K562 (cell line): ENCODE data around the gene RIMKLA. TPM values are rescaled to one million over a fixed set of nuclear protein-coding genes. Genes with fewer than 3 reads are reported as not detected.

Experiments used
- ATAC-seq: fragments of 200-7000 bp; cut with Tn5 transposase; 3 replicates; pipeline ENCODE4 v1.9.1; 2020; ENCODE audit warnings: moderate library complexity
- BruUV-seq: library from RNA; stranded (reverse); fragments of 400-500 nt; replicated peaks from 2 replicates; lab custom pipeline; 2021; lab: Mats Ljungman, UMichigan
- CTCF ChIA-PET: fragments of 300-600 bp; formaldehyde crosslinking; extraction: SDS; loops from one replicate; lab custom pipeline; 2021; ENCODE audit warnings: low intra/inter-chr PET ratio; lab: Yijun Ruan, JAX
- POLR2A ChIA-PET: fragments of 300-600, 350-650 bp; sonication (Branson Sonifier 250); formaldehyde crosslinking; extraction: SDS; loops from one replicate; lab custom pipeline; 2021; ENCODE audit warnings: antibody characterized with exemption, inconsistent platforms; lab: Yijun Ruan, JAX
- DNase-seq, 4 experiments: peaks; one replicate each; pipeline versions ENCODE4 v3.0.0 to v3.0.0-alpha.2; 2011 to 2018; ENCODE audit warnings: low spot score in 3 of 4, mixed read lengths in 3 of 4; ENCODE audit errors: extremely low read depth in 1 of 4
- FAIRE-seq: peaks from 2 replicates; lab custom pipeline; 2011; peaks lifted over from hg19 to GRCh38; lab: Jason Lieb, UNC
- H2AFZ ChIP-seq: 2 replicates; pipeline ENCODE4 v1.6.0; 2011; ENCODE audit warnings: low read depth, low read length, control low read depth, inconsistent platforms
- H3K27ac ChIP-seq: fragments of 200-600 bp; 3 replicates; pipeline ENCODE4 v1.8.0; 2011; ENCODE audit warnings: low read depth, mild to moderate bottlenecking, control low read depth, inconsistent platforms, low read length, moderate library complexity, mixed read lengths; ENCODE audit errors: extremely low read depth
- H3K27me3 ChIP-seq, 2 experiments: fragments of 300-600 bp in 1 of 2; 2 replicates in 1 of 2; 3 replicates in 1 of 2; pipeline versions ENCODE4 v1.6.0 to v1.8.0; 2011; ENCODE audit warnings: inconsistent platforms in 2 of 2, low read length in 2 of 2, mild to moderate bottlenecking in 1 of 2, mixed read lengths in 1 of 2, moderate library complexity in 1 of 2; ENCODE audit not compliant: control insufficient read depth in 2 of 2, insufficient read depth in 2 of 2
- H3K36me3 ChIP-seq: fragments of 300-600 bp; 3 replicates; pipeline ENCODE4 v1.8.0; 2011; ENCODE audit warnings: mild to moderate bottlenecking, low read length, inconsistent platforms; ENCODE audit not compliant: control insufficient read depth, insufficient read depth
- H3K4me1 ChIP-seq, 2 experiments: fragments of 200-600 bp in 1 of 2; replicated peaks in 1 of 2; 2 replicates in 1 of 2; 3 replicates in 1 of 2; pipeline versions ENCODE4 v1.5.1 to v1.8.0; 2011; ENCODE audit warnings: inconsistent platforms in 2 of 2, low read length in 2 of 2, mild to moderate bottlenecking in 1 of 2, mixed read lengths in 1 of 2, moderate library complexity in 1 of 2; ENCODE audit not compliant: control insufficient read depth in 2 of 2, insufficient read depth in 2 of 2
- H3K4me2 ChIP-seq: 2 replicates; pipeline ENCODE4 v1.6.1; 2011; ENCODE audit warnings: low read length, control low read depth, inconsistent platforms, mixed read lengths; ENCODE audit not compliant: insufficient read depth
- H3K4me3 ChIP-seq: fragments of 200-600 bp; sonication (generic), shearing (Covaris generic); 2 replicates; pipeline ENCODE4 v1.5.1; 2016; ENCODE audit warnings: control low read depth, inconsistent platforms
- H3K79me2 ChIP-seq: fragments of 200-600 bp; 3 replicates; pipeline ENCODE4 v1.8.0; 2011; ENCODE audit warnings: low read length, inconsistent platforms; ENCODE audit not compliant: control insufficient read depth, insufficient read depth
- H3K9ac ChIP-seq, 2 experiments: 2 replicates each; pipeline versions ENCODE4 v1.6.0 to v1.6.1; 2011; ENCODE audit warnings: low read depth in 2 of 2, low read length in 2 of 2, control low read depth in 1 of 2, inconsistent platforms in 1 of 2, mild to moderate bottlenecking in 1 of 2, mixed read lengths in 1 of 2; ENCODE audit not compliant: insufficient read depth in 1 of 2
- H3K9me1 ChIP-seq: one replicate; pipeline ENCODE4 v1.6.0; 2011; ENCODE audit warnings: inconsistent platforms, mild to moderate bottlenecking, low read length, moderate library complexity; ENCODE audit not compliant: control insufficient read depth, insufficient read depth
- H3K9me3 ChIP-seq: replicated peaks from 2 replicates; pipeline ENCODE4 v1.5.1; 2011; ENCODE audit warnings: low read depth, low read length, inconsistent platforms; ENCODE audit not compliant: control insufficient read depth, insufficient read depth
- H4K20me1 ChIP-seq: replicated peaks from 2 replicates; pipeline ENCODE4 v1.6.1; 2011; ENCODE audit warnings: low read length, inconsistent platforms, mixed read lengths; ENCODE audit not compliant: control insufficient read depth, insufficient read depth
- CCNT2 ChIP-seq: IDR thresholded peaks from 2 replicates; pipeline ENCODE4 v1.6.1; 2011; ENCODE audit warnings: borderline replicate concordance, low read depth, mild to moderate bottlenecking, moderate library complexity, mixed read lengths, low read length; ENCODE audit not compliant: insufficient read length; ENCODE audit errors: extremely low read depth
- EWSR1 ChIP-seq: fragments of 450-650 bp; IDR thresholded peaks from 2 replicates; pipeline ENCODE4 v1.6.1; 2018; ENCODE audit warnings: borderline replicate concordance, mild to moderate bottlenecking, low read depth, moderate library complexity; ENCODE audit not compliant: partially characterized antibody
- HIVEP1 ChIP-seq: fragments of 250-450 bp; sonication (Bioruptor Pico); IDR thresholded peaks from 2 replicates; pipeline ENCODE4 v1.4.0; 2020; ENCODE audit warnings: mild to moderate bottlenecking
- NUFIP1 ChIP-seq: fragments of 450-650 bp; IDR thresholded peaks from 2 replicates; pipeline ENCODE4 v1.6.1; 2018; ENCODE audit not compliant: partially characterized antibody
- PPARD ChIP-seq: fragments of 250-450 bp; sonication (Bioruptor Pico); IDR thresholded peaks from 2 replicates; pipeline ENCODE4 v1.8.0; 2022; ENCODE audit warnings: inconsistent platforms, mild to moderate bottlenecking, moderate library complexity
- WGBS: fragments of 100-300 bp; shearing (Covaris generic); methylation state at CpG from one replicate; pipeline ENCODE4 v1.1.6; 2016; ENCODE audit warnings: low coverage, mixed read lengths; ENCODE audit not compliant: insufficient coverage; ENCODE audit errors: missing lambda C conversion rate; 5-methylcytosine and 5-hydroxymethylcytosine counted together
- in situ Hi-C: fragments of 300-500 bp; cut with MboI; formaldehyde crosslinking; loops from 4 replicates; pipeline ENCODE4 v1.15.0; 2018; ENCODE audit warnings: inconsistent platforms, mixed read lengths
- intact Hi-C: fragments of 100-400 bp; cut with micrococcal nuclease; formaldehyde crosslinking; loops from 2 replicates; pipeline ENCODE4 v1.14.2; 2022
- polyA plus RNA-seq, 8 experiments: library from polyadenylated mRNA; depleted of rRNA in 4 of 8; stranded (reverse) in 5 of 8; unstranded in 3 of 8; fragments of >200 nt; fragmentation: Nextera tagmentation in 2 of 8; fragmentation: Illumina TruSeq in 1 of 8; extraction: Ambion mirVana in 2 of 8; extraction: Trizol in 1 of 8; gene quantifications; 2 replicates each; pipeline versions ENCODE4 v1.2.1 to v1.2.3, GENCODE V29; 2011 to 2014; ENCODE audit warnings: inconsistent platforms in 1 of 8, missing spikeins in 1 of 8
- total RNA-seq, 7 experiments: library from RNA; depleted of rRNA in 6 of 7; stranded (reverse); fragments of >200 nt in 6 of 7; fragmentation: Illumina TruSeq in 2 of 7; extraction: Trizol in 2 of 7; gene quantifications; 2 replicates each; pipeline versions ENCODE4 v1.2.1 to v1.2.3, GENCODE V29; 2011 to 2021; ENCODE audit warnings: low replicate concordance in 1 of 7
- TF ChIP-seq, protein P1 (sequence below): sonication (generic); formaldehyde crosslinking; IDR thresholded peaks from 2 replicates; pipeline ENCODE4 v1.8.0; 2022; ENCODE audit warnings: mild to moderate bottlenecking, missing genetic modification reagents, borderline replicate concordance
- TF ChIP-seq, protein P2 (sequence below), 2 experiments: IDR thresholded peaks; 2 replicates each; pipeline ENCODE4 v1.6.1; 2011; ENCODE audit warnings: borderline replicate concordance in 1 of 2, control low read depth in 1 of 2, low read depth in 1 of 2, low read length in 1 of 2, mild to moderate bottlenecking in 1 of 2, mixed read lengths in 1 of 2, moderate library complexity in 1 of 2; ENCODE audit not compliant: insufficient read depth in 1 of 2, insufficient read length in 1 of 2, poor library complexity in 1 of 2, severe bottlenecking in 1 of 2; ENCODE audit errors: extremely low read depth in 1 of 2
- TF ChIP-seq, protein P3 (sequence below): sonication (generic); formaldehyde crosslinking; IDR thresholded peaks from 2 replicates; pipeline ENCODE4 v1.8.0; 2022; ENCODE audit warnings: mild to moderate bottlenecking, low read depth, missing genetic modification reagents
- TF ChIP-seq, protein P4 (sequence below): fragments of 250-450 bp; sonication (Bioruptor Pico); IDR thresholded peaks from 2 replicates; pipeline ENCODE4 v1.8.0; 2021; ENCODE audit warnings: mild to moderate bottlenecking, moderate library complexity
- TF ChIP-seq, protein P5 (sequence below): fragments of 450-650 bp; IDR thresholded peaks from 2 replicates; pipeline ENCODE4 v1.6.1; 2016; ENCODE audit warnings: missing biosample characterization, missing genetic modification characterization

Gene RIMKLA
- total and polyA plus RNA-seq, 9 of the 15 experiments (the other 6 are each of a cell fraction or from before 2014, with no cell fraction given): 0.02 TPM; not detected in 8

DNA sequence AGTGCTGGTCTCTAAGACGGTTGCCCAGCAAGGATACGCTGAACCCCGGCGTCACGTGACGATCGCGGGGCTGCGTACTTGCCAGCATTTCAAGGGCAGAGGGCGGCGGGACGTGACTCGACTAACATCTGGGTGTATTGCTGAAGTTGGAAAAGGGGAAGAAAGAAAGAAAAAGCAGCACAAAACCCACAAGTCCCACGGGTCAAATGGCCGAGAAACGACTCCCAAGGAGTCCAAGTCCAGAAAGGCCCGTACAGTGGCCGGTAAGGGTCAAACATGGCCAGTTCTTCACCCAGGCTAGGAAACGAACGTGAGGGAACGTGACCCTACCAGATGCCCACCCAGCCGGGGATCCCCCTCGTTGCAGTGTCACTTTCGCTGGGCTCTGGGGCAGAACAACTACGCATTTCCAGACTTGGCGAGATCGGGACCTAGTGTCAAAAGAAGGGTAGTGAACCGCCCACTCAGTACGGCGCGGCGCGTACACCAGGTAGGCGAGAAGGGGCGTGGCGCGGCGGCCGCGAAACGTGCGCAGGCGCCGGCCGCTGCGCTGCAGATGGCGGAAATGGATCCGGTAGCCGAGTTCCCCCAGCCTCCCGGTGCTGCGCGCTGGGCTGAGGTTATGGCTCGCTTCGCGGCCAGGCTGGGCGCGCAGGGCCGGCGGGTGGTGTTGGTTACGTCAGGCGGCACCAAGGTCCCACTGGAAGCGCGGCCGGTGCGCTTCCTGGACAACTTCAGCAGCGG, 75.6 kb downstream of the RIMKLA start, which contains the start of the genes PPCS and ZMYND12:
Gene PPCS (plus strand): TSS at position 534 of the 744 bp plus-strand sequence. CDS start 23 bp downstream, at position 557.
Gene ZMYND12 (minus strand): TSS at position 13 of the 744 bp plus-strand sequence. CDS start 25 bp downstream, outside the sequence.
- in situ Hi-C loops: no loop called here
- FAIRE-seq: peak; percentile 11
- CTCF ChIA-PET: no interaction called here
- TF ChIP-seq PPARD (CRISPR knock-in tag) (no peak), HIVEP1 (CRISPR knock-in tag) (no peak), EWSR1 (no peak), CCNT2 (peak; percentile 49), NUFIP1 (no peak)
- TF ChIP-seq, protein P1, sequence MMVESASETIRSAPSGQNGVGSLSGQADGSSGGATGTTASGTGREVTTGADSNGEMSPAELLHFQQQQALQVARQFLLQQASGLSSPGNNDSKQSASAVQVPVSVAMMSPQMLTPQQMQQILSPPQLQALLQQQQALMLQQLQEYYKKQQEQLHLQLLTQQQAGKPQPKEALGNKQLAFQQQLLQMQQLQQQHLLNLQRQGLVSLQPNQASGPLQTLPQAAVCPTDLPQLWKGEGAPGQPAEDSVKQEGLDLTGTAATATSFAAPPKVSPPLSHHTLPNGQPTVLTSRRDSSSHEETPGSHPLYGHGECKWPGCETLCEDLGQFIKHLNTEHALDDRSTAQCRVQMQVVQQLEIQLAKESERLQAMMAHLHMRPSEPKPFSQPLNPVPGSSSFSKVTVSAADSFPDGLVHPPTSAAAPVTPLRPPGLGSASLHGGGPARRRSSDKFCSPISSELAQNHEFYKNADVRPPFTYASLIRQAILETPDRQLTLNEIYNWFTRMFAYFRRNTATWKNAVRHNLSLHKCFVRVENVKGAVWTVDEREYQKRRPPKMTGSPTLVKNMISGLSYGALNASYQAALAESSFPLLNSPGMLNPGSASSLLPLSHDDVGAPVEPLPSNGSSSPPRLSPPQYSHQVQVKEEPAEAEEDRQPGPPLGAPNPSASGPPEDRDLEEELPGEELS: no peak
- TF ChIP-seq, protein P2, sequence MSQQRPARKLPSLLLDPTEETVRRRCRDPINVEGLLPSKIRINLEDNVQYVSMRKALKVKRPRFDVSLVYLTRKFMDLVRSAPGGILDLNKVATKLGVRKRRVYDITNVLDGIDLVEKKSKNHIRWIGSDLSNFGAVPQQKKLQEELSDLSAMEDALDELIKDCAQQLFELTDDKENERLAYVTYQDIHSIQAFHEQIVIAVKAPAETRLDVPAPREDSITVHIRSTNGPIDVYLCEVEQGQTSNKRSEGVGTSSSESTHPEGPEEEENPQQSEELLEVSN (IDR thresholded peaks at IDR 0.05; ENCODE audit: borderline replicate concordance in 1 of 2, extremely low read depth in 1 of 2, insufficient read depth in 1 of 2, insufficient read length in 1 of 2, low read depth in 1 of 2, low read length in 1 of 2, poor library complexity in 1 of 2, severe bottlenecking in 1 of 2): peak; percentile 68 to 88
- TF ChIP-seq, protein P3, sequence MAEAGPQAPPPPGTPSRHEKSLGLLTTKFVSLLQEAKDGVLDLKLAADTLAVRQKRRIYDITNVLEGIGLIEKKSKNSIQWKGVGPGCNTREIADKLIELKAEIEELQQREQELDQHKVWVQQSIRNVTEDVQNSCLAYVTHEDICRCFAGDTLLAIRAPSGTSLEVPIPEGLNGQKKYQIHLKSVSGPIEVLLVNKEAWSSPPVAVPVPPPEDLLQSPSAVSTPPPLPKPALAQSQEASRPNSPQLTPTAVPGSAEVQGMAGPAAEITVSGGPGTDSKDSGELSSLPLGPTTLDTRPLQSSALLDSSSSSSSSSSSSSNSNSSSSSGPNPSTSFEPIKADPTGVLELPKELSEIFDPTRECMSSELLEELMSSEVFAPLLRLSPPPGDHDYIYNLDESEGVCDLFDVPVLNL (CRISPR knock-in tag): no peak
- TF ChIP-seq, protein P4, sequence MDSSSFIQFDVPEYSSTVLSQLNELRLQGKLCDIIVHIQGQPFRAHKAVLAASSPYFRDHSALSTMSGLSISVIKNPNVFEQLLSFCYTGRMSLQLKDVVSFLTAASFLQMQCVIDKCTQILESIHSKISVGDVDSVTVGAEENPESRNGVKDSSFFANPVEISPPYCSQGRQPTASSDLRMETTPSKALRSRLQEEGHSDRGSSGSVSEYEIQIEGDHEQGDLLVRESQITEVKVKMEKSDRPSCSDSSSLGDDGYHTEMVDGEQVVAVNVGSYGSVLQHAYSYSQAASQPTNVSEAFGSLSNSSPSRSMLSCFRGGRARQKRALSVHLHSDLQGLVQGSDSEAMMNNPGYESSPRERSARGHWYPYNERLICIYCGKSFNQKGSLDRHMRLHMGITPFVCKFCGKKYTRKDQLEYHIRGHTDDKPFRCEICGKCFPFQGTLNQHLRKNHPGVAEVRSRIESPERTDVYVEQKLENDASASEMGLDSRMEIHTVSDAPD (CRISPR knock-in tag): no peak
- TF ChIP-seq, protein P5, sequence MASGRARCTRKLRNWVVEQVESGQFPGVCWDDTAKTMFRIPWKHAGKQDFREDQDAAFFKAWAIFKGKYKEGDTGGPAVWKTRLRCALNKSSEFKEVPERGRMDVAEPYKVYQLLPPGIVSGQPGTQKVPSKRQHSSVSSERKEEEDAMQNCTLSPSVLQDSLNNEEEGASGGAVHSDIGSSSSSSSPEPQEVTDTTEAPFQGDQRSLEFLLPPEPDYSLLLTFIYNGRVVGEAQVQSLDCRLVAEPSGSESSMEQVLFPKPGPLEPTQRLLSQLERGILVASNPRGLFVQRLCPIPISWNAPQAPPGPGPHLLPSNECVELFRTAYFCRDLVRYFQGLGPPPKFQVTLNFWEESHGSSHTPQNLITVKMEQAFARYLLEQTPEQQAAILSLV (tag): no peak

More for the DNA sequence above, 75.6 kb downstream of the RIMKLA start, which contains the start of the genes PPCS and ZMYND12:
- no TSS peak for BruUV-seq
- Histone ChIP-seq H3K36me3 (peaks cover 15% of the 10 kb centered on the region; the same call in 1 of the 3 replicates), H3K9me1 (no peaks in the 10 kb centered on the region), H3K9ac (peak within 1 kb of the TSS; percentile 82 to 96), H3K9me3 (peaks cover 4% of the 10 kb centered on the region), H2AFZ (peak within 1 kb of the TSS; percentile 100), H3K4me2 (peak within 1 kb of the TSS; percentile 97), H3K27me3 (no peaks in the 10 kb centered on the region; a peak in 2 of 5 replicates), H3K79me2 (peaks cover 10% of the 10 kb centered on the region; the same call in 2 of the 3 replicates), H3K4me3 (peak within 1 kb of the TSS; percentile 66), H3K4me1 (peaks cover 0 to 18% of the 10 kb centered on the region in 2 experiments; a peak in 3 of 5 replicates), H4K20me1 (no peaks in the 10 kb centered on the region), H3K27ac (peak within 1 kb of the TSS; percentile 80)
- 23% methylated on average over 66 of the region's 66 CpGs for WGBS
- POLR2A ChIA-PET: interaction anchor here (0.6 to 0.9 kb wide), 2 partner anchors 227 to 1617 kb away, joined by 3 read pairs; no protein-coding TSS in a partner anchor
- ATAC-seq: peak; percentile 97
- intact Hi-C loops: no loop called here
- DNase-seq: peak; percentile 86 to 87 (median 87)
